GM18499 (cell line): Measurements from ENCODE around the gene SLC29A2.
"Not testable (repeated sequence)": the region's sequence is repeated elsewhere in the genome, so short reads cannot be mapped to it uniquely, and the experiment has no call there.

ENCODE experiments used
- ATAC-seq: cut with Tn5 transposase; IDR thresholded peaks from one replicate; pipeline ENCODE4 v1.9.1; 2021; ENCODE audit warnings: moderate number of reproducible peaks; ENCODE audit not compliant: insufficient read depth, unreplicated experiment

Gene SLC29A2

DNA sequence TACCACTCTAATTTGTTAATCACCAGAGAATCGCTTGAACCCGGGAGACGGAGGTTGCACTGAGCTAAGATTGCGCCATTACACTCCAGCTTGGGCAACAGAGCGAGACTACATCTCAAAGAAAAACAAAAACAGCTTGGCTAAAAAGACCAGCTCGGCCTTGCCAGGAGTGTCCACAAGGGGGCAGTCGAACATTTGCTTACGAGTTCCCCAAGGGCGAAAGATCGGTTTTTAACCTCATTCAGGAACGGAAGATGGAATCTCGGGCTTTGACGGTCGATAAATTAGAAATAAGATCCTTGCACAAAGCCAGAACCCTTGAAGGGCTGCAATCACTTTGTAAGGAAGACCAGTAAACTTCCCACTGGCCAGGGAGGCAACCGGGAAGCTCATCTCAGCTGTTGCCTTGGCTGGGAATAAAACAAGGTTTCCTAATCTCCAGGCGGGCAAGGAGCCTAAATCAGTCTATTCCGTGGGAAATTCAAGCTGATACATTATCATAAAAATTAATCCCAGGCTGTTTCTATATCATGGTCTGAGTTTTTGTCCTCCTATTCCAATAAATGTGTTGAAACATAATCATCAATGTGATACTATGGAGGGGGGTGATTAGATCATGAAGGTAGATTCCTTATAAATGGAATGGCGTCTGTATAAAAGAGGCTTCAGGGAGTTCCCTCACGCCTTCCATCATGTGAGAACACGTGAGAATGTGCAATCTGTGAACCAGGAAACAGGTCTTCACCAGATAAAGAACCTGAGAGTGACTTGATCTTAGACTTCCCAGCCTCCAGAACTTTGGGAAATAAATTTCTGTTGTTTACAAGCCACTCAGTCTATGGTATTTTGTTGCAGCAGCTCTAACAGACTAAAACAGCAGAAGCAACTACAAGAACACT lies 14.9 kb upstream of the SLC29A2 start:
- ATAC-seq = no peak

GRCh38 chr11:66384316-66384715 lies 12.8 kb upstream of the SLC29A2 start:
- not testable (repeated sequence) for ATAC-seq

DNA sequence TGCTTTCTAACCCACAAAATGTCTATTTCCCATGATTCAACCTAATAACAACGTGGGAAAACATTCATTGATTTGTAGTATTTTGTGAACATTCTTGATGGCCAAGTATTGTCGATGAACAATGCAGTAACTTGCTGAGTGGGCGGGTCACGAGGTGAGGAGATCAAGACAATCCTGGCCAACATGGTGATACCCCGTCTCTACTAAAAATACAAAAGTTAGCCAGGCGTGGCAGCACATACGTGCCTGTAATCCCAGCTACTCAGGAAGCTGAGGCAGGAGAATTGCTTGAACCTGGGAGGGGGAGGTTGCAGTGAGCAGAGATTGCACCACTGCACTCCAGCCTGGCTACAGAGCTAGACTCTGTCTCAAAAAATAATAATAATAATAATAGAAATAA lies 8.7 kb upstream of the SLC29A2 start:
- not testable (repeated sequence) for ATAC-seq

GRCh38 chr11:66373690-66374287 lies 2.2 kb upstream of the SLC29A2 start:
- not testable (repeated sequence) for ATAC-seq

- ATAC-seq = no peak
Measured at GRCh38 chr11:66373265-66373664, 1.7 kb upstream of the SLC29A2 start.

DNA sequence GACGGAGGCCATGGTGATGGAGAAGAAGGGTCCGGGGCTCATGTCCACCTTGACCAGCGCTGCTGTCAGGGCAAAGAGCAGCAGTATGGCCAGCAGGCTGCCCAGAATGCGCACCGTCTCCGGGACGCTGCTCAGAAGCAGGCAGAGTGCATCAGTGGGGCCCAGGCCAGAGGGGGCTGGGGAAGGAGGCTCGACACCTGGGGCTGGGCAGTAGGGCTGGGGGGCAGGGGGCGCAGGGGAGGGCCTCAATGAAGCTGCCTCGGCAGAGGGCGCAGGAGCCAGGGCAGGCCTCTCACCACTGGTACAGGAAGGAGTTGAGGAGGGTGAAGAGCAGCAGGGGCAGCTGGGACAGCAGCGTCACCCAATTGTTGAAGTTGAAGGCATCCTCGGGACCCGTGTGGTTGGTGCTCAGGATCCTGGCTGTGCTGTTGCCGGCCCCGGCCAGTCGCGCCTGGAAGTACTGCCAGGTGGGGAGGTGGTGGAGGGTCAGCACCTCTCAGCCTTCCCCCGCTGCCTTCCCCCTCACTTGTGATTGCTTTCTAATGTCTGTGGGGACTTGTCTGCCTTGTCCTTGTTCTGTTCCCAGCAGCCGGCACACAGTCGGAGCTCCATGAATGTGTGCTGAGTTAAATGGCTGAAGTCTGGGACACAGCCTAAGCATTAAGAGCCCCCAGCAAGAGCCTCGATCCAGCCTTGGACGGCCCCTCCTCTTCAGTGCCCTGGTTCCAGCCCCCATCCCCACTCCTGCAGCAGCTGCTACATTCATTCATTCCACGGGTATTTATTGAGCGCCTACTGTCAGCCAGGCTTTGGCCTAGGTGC lies 2.3 kb downstream of the SLC29A2 start:
- ATAC-seq = no peak

DNA sequence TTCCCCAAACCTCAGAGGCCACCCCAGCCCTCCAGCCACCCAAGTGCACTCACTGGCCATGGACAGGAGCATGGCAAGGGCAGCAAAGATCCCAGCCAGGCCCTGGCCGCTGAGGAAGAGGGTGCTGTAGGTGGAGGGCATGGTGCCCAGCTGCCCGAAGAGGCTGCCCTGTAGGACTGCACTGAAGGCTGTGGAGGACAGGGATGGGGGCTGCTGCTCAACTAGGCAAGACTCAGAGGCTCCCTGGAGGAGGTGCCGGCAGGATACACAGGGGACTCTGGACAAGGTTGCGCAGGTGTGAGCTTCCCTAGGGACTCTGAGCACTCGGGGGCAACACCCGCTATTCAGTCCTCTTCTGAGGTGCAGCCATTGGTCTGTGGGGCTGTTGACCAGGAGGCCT lies 3.1 kb downstream of the SLC29A2 start:
- no peak for ATAC-seq

GRCh38 chr11:66367561-66368312 lies 3.8 kb downstream of the SLC29A2 start:
- no peak for ATAC-seq

- ATAC-seq = no peak
Measured at GRCh38 chr11:66366844-66367477, 4.6 kb downstream of the SLC29A2 start.

GRCh38 chr11:66365711-66366619 lies 5.6 kb downstream of the SLC29A2 start:
- ATAC-seq = no peak

- no peak for ATAC-seq
Measured at GRCh38 chr11:66365166-66365565, 6.4 kb downstream of the SLC29A2 start.

GRCh38 chr11:66363805-66364535 lies 7.6 kb downstream of the SLC29A2 start:
- no peak for ATAC-seq

DNA sequence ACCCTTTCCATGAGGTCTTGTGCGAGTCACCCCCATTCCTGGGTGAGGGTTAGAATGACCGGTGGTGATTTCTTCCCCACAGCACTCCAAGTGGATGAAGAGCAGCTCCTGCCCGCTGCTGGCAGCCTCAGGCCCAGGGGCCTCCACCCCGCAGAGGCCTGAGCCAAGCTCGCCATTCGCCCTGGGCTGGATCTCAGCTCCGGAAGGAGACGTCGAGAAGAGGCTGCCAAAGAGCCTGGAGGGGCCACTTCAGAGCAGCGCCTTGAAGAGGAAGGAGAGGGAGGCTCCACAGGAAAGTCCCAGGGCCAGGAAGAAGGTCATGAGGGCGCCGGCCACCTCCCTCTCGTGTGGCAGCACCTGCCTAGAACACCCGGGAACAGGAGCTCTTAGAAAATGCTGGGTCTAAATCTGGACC lies 8.4 kb downstream of the SLC29A2 start:
- no peak for ATAC-seq

GRCh38 chr11:66362481-66363147 lies 8.9 kb downstream of the SLC29A2 start:
- no peak for ATAC-seq

DNA sequence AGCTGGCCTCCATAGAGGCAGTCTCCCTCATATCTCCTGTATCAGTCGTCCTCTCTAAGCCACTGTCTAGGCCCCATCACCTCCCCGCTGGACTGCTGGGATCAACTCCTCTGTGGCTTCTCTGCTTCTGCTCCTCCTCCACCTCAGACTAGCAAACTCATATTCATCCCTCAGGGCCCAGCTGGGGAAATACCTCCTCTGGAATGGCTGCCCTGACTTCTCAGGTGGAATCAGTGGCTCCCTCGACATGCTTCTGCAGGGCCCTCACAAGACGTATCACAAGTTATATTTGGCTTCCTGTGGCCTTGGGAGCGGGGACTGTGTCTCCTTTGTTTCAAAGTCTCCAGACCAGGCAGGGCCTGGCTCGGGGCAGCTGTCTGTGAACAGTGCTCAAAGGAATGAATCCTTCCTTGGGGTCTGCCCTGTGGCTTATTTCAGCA lies 10.0 kb downstream of the SLC29A2 start:
- no peak for ATAC-seq

DNA sequence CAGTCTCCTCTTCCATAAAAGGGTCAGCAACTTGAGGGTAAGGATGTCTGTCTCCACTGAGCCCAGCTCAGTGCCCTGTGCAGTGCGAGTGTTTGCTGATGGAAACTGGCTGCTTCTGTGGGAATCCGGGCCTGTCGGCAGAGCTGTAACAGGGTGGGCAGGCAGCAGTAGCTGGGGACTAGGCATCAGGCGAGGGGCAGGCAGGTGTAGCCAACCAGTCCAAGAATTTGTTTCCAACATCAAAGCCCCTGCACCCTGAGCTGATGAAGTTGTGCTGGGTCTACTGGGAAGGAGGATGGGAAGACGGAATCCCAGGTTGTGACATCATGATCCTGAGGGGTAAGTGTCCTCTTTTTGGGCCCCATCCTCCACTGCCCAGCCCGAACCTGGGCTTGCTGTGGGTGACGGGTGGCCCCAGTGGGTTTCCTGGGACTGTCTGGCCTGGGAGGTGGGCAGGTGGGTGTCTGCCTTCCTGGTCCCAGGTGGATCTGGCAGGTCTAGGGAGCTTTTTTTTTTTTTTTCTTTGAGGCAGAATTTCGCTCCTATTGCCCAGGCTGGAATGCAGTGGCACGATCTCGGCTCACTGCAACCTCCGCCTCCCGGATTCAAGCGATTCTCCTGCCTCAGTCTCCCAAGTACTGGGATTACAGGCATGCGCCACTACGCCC lies 11.0 kb downstream of the SLC29A2 start:
- no peak for ATAC-seq

- no peak for ATAC-seq
Measured at GRCh38 chr11:66359662-66360087, 11.9 kb downstream of the SLC29A2 start.
